HPDE6-E6E7 (cell line): ENCODE measurements around the gene TYROBP.
"Not testable (repeated sequence)": the region's sequence is repeated elsewhere in the genome, so short reads cannot be mapped to it uniquely, and the experiment has no call there.

ENCODE experiments used
- DNase-seq: peaks from one replicate; pipeline ENCODE4 v3.0.0; 2011; ENCODE audit warnings: missing footprints; ENCODE audit errors: extremely low spot score

TYROBP gene

DNA sequence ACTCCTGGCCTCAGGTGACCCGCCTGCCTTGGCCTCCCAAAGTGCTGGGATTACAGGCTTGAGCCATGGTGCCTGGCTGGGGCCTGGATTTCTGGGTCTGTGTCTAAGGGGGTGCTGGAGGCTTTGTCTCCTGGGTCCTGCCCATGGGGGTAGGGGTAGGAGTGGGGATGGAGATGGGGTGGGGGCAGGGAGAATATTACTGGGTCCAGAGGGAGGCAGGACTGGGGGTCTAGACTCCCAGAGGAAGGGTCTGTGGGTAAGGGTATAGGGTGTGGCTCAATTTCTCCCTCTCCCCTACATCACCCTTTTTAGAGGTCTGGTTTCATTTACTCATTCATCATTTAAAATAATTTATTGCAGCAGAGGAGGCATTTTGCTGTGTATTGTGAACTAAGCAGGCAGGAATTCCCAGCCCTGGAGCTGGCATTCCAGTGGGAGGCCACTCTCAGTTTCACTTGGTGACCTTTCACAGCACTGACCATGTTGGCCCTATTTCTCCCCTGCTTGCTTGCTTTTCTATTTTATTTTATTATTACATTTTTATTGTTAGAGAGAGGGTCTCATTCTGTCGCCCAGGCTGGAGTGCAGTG lies 6.9 kb downstream of the TYROBP start:
- DNase-seq = no peak

DNA sequence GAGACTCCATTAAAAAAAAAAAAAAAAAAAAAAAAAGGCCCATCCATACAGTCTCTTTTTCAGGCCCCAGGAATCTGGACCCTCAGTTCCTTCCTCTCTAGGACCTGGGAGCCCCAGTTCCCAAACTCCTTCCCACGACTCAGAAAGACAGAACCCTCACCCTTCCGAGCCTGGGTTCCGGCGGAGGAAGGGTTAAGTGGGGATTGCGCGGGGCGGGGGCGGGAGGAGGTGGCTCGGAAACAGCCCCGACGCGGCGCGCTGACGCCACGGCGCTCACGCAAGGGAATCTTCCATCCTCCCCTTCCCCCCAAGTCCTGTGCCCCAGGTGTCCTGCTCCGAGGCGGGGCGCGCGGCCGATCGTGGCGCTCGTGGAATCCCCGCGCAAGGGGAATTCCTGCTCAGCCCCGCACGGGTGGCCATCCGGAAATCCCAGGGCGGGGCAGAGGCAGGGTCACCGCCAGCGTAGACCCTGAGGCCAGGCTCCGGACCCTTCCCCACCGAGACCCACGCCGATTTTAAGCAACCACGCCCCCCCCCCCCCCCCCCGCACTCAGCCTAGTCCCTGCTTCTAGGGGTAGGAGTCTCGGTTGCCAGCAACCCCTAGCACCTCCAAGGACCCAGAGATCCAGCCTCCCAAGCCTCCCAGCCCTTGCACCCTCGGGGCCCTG lies 8.4 kb downstream of the TYROBP start:
- peak; percentile 76 for DNase-seq

GRCh38 chr19:35898499-35898809 lies 9.6 kb downstream of the TYROBP start:
- DNase-seq = no peak

DNA sequence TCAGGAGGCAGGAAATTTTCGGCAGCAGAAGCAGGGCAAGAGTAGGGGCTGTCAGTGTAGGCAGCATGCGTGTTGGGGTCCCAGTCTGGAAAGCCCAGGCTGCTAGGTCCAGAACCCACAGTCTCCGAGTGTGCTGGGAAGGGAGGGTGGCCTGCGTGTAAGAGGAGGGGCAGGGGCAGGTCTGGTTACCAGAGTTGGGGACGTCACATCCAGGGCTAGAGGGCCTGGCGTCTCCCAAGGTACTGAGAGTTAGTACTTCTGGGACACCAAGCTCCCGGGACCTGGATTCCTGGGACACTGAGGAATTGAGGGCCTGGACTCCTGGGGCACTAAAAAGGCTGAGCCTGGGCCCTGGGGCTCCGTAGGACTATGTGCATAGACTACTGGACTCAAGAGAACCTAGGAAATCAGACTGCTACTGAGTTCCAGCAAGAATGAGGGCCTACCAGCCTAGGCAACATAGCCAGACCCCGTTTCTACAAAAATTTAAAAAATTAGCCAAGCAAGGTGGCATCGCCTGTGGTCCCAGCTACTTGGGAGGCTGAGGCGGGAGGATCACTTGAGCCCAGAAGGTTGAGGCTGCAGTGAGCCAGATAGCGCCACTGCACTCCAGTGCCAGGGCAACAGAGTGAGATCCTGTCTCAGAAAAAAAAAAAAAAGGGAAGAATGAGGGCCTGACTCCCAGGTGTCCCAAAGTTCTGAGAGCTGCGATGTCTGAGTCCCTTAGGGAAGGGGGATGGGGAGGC lies 10.2 kb downstream of the TYROBP start:
- no peak for DNase-seq

- DNase-seq = no peak
Measured at GRCh38 chr19:35896643-35897040, 11.5 kb downstream of the TYROBP start.

DNA sequence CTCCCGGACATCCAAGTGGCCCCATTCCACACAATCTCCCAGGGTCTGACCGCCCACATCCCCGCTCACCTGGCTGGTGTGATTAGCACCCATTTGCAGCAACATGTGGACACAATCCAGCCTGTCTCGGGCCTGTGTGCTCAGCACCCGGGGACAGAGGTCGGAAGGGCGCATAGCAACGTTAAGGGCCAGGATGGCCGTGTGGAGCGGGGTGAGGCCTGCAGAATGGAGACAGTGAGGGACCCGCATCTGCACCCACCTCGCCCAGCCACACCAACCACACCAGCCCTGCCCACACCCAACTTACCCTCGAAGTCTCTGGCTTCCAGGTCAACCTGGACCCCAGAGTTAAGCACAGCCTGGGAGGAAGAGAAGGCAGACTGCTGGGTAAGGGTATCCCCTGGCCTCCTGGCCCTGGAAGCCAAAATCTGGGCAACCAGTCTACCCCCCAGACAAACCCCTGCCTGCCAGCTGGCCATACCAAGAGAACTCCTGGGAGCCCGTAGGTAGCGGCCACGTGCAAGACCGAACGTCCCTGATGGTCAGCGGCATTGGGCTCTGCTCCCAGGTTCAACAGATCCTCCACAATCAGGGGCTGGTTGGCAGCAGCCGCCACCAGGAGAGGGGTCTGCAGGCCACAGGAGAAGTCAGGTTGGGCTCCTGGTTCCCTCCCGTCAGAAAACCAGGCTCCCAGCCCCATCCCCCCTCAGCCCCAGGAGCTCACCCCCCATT lies 12.0 kb downstream of the TYROBP start:
- no peak for DNase-seq

DNA sequence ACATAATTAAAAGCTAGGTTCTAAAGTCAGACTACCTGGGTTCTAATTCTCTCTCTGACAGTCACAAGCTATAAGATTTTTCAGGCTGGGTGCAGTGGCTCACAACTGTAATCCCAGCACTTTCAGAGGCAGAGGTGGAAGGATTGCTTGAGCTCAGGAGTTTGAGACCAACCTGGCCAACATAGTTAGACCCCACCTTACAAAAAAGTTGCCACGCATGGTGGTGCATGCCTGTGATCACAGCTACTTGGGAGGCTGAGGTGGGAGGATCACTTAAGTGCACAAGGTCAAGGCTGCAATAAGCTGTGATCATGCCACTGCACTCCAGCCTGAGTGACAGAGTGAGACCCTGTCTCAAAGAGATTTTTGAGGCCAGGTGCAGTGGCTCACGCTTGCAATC lies 13.8 kb downstream of the TYROBP start:
- DNase-seq = no peak

DNA sequence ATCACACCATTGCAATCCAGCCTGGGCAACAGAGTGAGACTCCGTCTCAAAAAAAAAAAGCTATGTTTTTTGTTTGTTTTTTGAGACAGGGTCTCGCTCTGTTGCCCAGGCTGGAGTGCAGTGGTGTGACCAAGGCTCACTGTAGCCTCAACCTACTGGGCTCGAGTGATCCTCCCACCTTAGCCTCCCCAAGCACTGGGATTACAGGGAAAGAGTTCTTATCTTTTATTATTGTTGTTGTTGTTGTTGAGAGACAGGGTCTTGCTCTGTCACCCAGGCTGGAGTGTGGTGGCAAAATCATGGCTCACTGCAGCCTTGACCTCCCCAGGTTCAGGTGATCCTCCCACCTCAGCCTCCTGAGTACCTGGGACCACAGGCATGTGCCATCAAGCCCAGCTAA lies 16.3 kb downstream of the TYROBP start:
- DNase-seq = not testable (repeated sequence)

- DNase-seq = no peak
Measured at GRCh38 chr19:35890113-35890650, 17.9 kb downstream of the TYROBP start.

- DNase-seq = no peak
Measured at GRCh38 chr19:35889370-35890112, 18.6 kb downstream of the TYROBP start.

GRCh38 chr19:35888398-35888797 lies 19.7 kb downstream of the TYROBP start:
- no peak for DNase-seq

DNA sequence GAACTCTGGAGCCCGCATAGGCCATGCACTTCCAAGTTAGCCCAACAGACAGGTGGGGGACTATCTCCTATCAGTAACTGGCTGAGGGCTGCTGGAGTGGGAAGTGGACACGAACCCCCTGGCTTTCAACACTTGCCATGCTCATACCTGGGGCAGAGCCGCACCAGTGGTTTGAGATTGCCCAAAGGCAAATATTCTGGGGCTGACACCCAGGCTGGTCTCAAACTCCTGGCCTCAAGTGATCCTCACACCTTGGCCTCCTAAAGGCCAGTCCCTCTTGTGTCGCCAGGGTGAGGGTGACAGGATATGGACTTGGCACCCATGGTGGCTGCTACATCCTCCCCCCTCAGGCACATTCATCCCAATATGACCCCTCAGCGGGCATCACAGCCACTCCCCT lies 20.9 kb downstream of the TYROBP start:
- no peak for DNase-seq

DNA sequence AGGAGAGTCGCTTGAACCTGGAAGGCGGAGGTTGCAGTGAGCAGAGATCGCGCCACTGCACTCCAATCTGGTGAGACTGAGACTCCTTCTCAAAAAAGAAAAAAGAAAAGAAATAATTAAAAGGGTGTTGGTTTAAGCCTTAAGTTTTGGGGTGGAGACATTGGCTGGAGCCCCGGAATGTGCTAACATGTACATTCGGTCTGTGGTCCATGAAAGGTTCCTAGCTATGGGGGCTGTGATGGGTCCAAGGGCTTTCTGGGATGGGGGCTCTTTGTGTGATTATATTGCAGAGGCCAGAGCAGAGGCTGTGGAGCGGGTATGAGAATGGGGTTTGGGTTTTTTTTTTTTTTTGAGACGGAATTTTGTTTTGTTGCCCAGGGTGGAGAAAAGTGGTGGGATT lies 22.2 kb downstream of the TYROBP start:
- DNase-seq = no peak

GRCh38 chr19:35885225-35885738 lies 22.8 kb downstream of the TYROBP start:
- DNase-seq = no peak

GRCh38 chr19:35883882-35884281 lies 24.2 kb downstream of the TYROBP start:
- no peak for DNase-seq

DNA sequence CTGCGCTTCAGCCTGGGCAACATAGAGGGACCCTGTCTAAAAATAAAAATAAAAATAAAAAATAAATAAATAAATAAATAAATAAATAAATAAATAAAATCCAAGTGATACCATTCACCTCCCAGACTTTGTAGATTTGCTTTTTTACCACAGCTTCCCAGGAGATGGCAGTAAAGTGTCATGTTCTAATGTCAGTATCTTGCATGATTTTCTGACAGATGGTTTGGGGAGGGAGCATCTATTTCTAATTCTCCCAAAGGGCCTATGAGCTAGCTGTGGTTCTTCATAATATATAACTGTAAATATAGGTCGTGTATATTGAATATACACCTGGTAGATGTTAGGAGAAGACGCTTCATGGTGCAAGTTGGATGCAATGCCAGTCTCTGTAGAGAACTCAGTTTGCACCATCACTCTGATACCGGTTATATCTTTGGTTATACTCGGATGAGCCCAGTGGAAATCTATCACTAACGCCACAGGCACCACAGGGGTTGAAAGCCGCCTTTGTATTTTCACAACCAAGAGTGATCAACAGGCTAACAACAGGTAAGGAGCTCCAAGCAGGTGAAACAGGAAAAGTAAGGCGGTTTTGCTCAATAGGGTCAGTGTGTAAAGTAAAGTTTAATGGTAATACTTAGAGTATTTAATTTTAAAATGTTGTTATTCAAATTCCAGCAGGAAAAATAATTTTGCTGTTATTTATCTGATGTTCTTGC lies 25.8 kb downstream of the TYROBP start:
- DNase-seq = peak; percentile 48

- DNase-seq = peak; percentile 85
Measured at GRCh38 chr19:35879770-35880317, 28.3 kb downstream of the TYROBP start.

- DNase-seq = no peak
Measured at GRCh38 chr19:35879068-35879467, 29.0 kb downstream of the TYROBP start.

- no peak for DNase-seq
Measured at GRCh38 chr19:35874392-35874930, 33.6 kb downstream of the TYROBP start.

GRCh38 chr19:35872180-35872579 lies 35.9 kb downstream of the TYROBP start:
- no peak for DNase-seq
